Activated T-cell treated with anti-CD3 and anti-CD28 coated beads, Interleukin-2, amount 50 U/mL, for 4 hours (primary cell): ENCODE results near the gene VIPR2. TPM values are rescaled to one million over a fixed set of nuclear protein-coding genes. Genes with fewer than 3 reads are reported as not detected.
"Not testable (repeated sequence)": the region's sequence is repeated elsewhere in the genome, so short reads cannot be mapped to it uniquely, and the experiment has no call there.

Experiments used
- ATAC-seq, 2 donors: fragments of 200-7000 bp; cut with Tn5 transposase; one replicate each; pipeline ENCODE4 v1.10.0; 2021
- DNase-seq: peaks from one replicate; pipeline ENCODE4 v3.0.0-alpha.2; 2020
- H3K27me3 Mint-ChIP-seq: one replicate; pipeline ENCODE4 v1.8.0; 2021; ENCODE audit warnings: low read depth, mixed read lengths
- H3K36me3 Mint-ChIP-seq: one replicate; pipeline ENCODE4 v1.8.0; 2022; ENCODE audit warnings: mixed read lengths; ENCODE audit not compliant: insufficient read depth
- H3K4me1 Mint-ChIP-seq: one replicate; pipeline ENCODE4 v1.8.0; 2021; ENCODE audit warnings: low read depth, mixed read lengths
- H3K4me3 Mint-ChIP-seq: one replicate; pipeline ENCODE4 v1.8.0; 2021; ENCODE audit warnings: mild to moderate bottlenecking, moderate library complexity, mixed read lengths
- H3K9me3 Mint-ChIP-seq: one replicate; pipeline ENCODE4 v1.8.0; 2021; ENCODE audit warnings: mixed read lengths
- total RNA-seq, 3 donors: library from RNA; stranded (reverse); gene quantifications; one replicate each; pipeline ENCODE4 v1.2.1, GENCODE V29; 2021

VIPR2 gene, protein sequence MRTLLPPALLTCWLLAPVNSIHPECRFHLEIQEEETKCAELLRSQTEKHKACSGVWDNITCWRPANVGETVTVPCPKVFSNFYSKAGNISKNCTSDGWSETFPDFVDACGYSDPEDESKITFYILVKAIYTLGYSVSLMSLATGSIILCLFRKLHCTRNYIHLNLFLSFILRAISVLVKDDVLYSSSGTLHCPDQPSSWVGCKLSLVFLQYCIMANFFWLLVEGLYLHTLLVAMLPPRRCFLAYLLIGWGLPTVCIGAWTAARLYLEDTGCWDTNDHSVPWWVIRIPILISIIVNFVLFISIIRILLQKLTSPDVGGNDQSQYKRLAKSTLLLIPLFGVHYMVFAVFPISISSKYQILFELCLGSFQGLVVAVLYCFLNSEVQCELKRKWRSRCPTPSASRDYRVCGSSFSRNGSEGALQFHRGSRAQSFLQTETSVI
- total RNA-seq: under 1 TPM; 0.14 to 0.30 (median 0.26) TPM

DNA sequence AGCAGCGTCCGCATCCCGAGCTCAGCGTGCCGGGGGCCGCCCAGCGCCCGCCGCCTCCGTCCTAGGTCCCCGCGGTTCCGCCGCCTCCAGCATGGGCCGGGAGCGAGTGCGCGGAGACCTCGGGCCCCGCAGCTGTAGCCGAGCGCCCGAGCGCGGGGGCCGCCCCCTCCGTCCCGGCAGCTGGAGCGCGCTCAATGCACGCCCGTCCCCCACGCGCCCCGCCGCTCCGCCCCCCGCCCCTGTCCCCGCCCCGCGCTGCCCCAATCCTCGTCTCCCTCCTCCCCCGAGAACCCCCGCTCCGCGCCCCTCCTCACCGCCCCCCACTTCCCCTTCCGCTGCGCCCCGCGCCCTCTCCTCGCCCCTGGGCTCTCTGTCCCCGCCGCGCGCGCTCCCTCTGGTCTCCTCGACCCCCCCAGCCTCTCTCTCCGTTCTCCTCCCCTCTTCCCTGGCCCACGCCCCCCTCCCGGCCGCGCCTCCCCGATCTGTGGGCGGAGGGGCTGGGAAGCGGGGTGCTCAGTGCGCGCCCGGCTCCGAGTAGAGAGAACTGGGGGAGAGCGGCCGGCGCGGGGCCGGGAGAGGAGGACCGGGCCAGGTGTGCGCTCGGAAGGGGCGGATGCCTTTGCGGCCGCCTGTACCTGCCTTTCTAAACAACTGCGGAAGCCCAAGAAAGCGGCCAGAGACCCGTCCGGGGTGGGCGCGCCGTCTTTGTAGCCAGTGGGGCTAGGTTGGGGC is at the start of gene VIPR2:
Gene VIPR2 (minus strand): TSS at position 110 of the 732 bp plus-strand sequence. CDS start 96 bp downstream, at position 14.
- peaks cover 44% of the 10 kb centered on the region for H3K27me3 Mint-ChIP-seq
- peaks cover 3% of the 10 kb centered on the region for H3K4me1 Mint-ChIP-seq
- peak; percentile 20 for DNase-seq
- H3K9me3 Mint-ChIP-seq: no peaks in the 10 kb centered on the region
- peak; percentile 72 to 73 for ATAC-seq
- H3K4me3 Mint-ChIP-seq: peak within 1 kb of the TSS; percentile 68
- no peaks in the 10 kb centered on the region for H3K36me3 Mint-ChIP-seq

DNA sequence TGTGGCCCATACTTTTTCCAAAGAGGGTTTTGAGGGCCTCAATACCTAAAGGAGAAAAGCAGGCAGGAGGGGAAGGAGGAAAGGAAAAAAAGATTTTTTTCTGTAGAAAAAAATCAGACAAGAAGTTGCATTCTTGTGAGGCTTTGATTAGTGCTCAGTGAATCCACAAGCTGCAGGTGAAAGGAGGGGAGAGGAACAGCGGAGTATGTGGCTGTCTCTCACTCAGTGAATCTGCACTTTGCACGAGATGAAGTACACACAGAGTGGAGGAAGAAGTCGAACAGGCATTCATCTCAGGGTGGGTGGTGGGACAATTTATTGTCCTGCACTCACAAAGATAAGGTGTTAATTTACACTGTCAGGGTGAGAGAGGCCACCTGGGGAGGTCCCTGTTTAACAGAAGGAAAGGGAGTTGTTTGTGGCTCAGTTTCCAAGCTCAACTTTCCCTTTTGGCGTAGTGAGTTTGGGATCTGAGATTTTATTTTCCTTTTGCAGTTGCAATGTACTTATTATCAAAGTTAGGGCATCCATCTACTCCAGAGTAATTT is 49.0 kb upstream of the VIPR2 start:
- H3K4me1 Mint-ChIP-seq: peaks cover 49% of the 10 kb centered on the region
- no peak for ATAC-seq

DNA sequence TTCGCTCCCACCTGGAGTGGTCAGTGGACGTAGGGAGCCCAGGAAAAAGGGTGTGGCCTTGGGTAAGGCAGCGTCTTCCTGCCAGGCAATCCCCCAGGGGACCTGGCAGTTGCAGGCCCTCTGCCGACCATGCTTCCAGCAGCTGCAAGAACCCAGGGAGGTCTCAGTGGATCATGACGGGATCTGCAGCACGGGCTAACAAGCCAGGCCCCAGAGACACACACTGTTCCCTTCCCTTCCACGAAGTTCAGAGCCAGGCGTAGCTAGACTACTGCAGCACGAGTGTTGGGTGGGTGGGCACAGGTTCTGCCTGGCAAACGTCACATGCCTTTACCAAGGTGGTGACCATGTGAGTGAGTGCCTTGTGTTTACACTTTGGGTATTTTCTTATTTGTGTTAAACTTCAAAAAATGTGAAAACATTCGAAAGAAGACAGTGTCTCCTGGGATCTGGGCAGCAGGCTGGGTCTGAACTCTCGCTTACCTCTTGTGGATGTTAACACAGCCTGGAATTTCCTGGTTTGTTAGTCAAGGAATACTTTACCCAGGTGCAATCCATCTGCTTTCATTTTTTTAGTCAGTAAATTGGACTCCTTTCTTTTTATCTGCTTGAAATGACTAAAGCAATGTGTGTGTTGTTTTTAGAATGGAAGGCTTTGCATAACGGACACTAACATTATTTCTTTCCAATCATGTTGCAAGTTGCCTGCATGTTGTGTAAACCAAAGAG is 48.2 kb upstream of the VIPR2 start:
- Mint-ChIP-seq H3K4me1 (peaks cover 41% of the 10 kb centered on the region), H3K4me3 (no peak overlapping the region), H3K27me3 (no peaks in the 10 kb centered on the region), H3K9me3 (peaks cover 10% of the 10 kb centered on the region), H3K36me3 (no peaks in the 10 kb centered on the region)
- ATAC-seq: no peak
- DNase-seq: no peak

More for the DNA sequence above, 49.0 kb upstream of the VIPR2 start:
- Mint-ChIP-seq H3K36me3 (no peaks in the 10 kb centered on the region), H3K27me3 (no peaks in the 10 kb centered on the region), H3K4me3 (no peak overlapping the region), H3K9me3 (peaks cover 7% of the 10 kb centered on the region)
- DNase-seq: no peak

DNA sequence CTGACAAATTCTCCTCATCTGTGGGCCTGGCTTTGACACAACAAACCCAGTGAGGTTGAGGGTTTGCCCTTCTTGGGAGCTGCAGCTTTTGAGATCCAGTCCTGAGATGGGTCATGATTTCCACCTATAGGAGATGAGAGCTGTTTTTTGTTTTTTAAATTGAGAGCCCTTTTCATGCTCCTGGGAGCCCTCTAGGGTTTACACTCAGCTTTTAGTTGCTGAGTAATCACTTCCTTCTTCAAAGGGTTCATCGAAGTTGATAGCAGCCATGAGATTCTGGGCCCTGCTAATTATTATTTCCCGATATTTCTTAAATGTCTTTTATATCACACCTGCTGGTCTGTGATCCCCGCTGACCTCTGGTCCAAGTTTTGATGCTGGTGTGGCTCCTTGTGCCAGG is 47.3 kb upstream of the VIPR2 start:
- Mint-ChIP-seq H3K27me3 (no peaks in the 10 kb centered on the region), H3K4me3 (no peak overlapping the region), H3K9me3 (peaks cover 10% of the 10 kb centered on the region), H3K36me3 (no peaks in the 10 kb centered on the region), H3K4me1 (peaks cover 33% of the 10 kb centered on the region)
- ATAC-seq (no peak), DNase-seq (no peak)

DNA sequence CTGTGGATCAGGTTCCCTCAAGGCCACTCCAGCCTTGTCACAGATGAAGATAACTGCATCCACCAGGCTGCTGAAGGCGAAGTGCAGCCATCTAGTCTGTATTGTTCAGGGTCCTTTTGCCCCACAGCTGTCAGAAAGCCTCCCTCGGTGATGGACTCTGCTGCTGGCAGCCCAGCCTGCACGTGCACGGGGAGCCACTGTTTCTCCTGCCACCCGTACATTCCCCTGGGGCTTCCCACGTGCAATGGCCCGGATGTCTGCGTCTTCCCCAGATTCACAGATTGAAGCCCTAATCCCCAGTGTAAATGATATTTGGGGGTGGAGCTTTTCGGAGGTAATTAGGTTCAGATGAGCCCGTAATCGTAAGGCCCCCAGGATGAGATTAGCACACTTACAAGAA is 46.6 kb upstream of the VIPR2 start:
- DNase-seq (no peak), ATAC-seq (no peak)
- Mint-ChIP-seq H3K27me3 (peaks cover 4% of the 10 kb centered on the region), H3K9me3 (peaks cover 15% of the 10 kb centered on the region), H3K4me3 (no peak overlapping the region), H3K36me3 (no peaks in the 10 kb centered on the region), H3K4me1 (peaks cover 26% of the 10 kb centered on the region)

DNA sequence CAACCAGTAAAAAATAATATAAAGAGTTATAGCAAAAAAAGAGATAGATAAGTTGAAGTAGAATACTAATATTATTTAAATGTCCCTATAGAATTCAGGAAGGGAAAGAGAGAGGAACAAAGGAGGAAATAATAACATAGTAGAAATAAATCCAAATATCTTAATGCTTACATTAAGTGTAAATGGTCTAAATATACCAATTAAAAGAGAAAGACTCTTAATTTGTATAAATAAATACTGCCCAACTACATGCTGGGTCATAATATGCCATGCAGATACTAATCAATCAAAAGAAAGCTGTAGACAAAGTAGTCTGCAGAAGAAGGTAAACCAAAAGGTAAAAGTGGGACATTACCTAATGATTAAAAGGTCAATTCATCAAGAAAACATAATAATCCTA is 43.3 kb upstream of the VIPR2 start:
- Mint-ChIP-seq H3K4me1 (peaks cover under 1% of the 10 kb centered on the region), H3K27me3 (peaks cover 20% of the 10 kb centered on the region), H3K4me3 (no peak overlapping the region), H3K36me3 (no peaks in the 10 kb centered on the region), H3K9me3 (peaks cover 19% of the 10 kb centered on the region)
- no peak for DNase-seq
- no peak for ATAC-seq

DNA sequence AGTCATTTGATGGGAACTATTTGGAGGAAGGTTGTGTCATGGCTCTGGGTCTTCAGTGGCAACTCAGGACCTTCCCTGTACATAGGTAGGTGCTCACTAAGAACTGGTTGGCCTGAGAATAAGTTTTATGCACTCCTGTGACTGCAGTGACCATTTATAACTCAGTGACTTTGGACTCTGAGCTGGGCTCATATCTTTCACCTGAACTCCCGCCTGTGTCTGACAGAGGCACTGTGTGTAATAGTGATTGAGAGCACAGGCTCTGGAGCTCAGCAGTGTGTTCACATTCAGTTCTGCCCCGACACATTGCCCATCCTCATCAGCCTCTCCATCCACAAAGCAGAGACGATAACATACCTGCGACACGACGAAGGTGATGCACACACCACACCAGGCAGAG is 34.6 kb upstream of the VIPR2 start:
- Mint-ChIP-seq H3K27me3 (peaks cover 5% of the 10 kb centered on the region), H3K4me1 (peaks cover 11% of the 10 kb centered on the region), H3K9me3 (peaks cover 16% of the 10 kb centered on the region), H3K36me3 (no peaks in the 10 kb centered on the region), H3K4me3 (no peak overlapping the region)
- DNase-seq (no peak), ATAC-seq (no peak)

DNA sequence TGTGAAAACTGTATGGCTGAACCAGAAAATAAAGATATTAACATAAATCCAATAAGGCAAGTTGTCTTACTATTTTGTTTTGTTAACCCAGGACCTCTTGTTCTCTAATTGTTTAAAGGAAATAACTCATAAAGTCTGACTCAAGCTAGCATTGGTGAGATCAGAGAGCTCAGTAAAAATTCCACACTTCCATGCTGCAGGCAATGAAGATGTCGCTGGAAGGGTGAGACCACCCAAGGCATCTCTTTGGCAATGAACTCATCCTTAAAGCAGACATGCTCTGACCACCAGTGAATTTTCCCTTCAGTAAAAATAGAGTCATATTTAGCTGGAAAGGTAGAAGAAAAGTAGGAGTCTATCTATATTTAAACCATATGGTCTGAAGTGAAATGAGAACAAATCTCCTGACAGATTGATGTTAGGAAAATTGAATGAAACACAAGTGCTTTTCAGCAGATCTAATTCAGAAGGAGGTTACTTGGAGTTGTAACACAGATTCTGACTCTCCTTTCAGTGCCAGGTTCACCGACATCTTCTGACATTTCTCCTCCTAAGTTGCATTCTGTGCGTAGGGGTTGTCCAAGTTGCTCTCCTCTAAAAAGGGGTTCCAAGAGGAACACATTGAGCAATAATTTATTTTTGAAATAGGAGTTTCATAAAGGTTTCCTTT is 32.8 kb upstream of the VIPR2 start:
- Mint-ChIP-seq H3K4me1 (peaks cover 18% of the 10 kb centered on the region), H3K4me3 (no peak overlapping the region), H3K36me3 (no peaks in the 10 kb centered on the region), H3K9me3 (peaks cover 21% of the 10 kb centered on the region), H3K27me3 (no peaks in the 10 kb centered on the region)
- DNase-seq: no peak
- no peak for ATAC-seq

DNA sequence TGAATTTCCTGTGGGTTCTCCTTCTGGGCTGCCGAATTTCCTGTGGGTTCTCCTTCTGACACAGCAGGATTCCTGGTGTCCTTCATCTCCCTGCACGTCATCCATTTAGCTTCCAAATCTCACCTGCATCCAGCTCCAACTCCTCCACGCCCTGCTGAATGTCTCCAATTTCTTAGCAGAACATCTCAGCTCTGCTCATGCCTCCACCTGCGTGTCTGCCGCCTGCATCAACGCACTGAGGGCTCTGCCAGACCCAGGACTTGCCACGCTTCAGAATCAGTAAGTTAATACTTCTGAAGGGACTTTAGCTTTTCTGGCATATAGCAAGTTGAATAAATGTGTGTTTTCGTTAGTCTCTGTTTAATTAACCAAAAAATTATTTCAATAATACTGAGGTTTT is 31.1 kb upstream of the VIPR2 start:
- Mint-ChIP-seq H3K27me3 (no peaks in the 10 kb centered on the region), H3K4me3 (no peak overlapping the region), H3K4me1 (peaks cover 18% of the 10 kb centered on the region), H3K36me3 (no peaks in the 10 kb centered on the region), H3K9me3 (peaks cover 21% of the 10 kb centered on the region)
- ATAC-seq: no peak
- no peak for DNase-seq

DNA sequence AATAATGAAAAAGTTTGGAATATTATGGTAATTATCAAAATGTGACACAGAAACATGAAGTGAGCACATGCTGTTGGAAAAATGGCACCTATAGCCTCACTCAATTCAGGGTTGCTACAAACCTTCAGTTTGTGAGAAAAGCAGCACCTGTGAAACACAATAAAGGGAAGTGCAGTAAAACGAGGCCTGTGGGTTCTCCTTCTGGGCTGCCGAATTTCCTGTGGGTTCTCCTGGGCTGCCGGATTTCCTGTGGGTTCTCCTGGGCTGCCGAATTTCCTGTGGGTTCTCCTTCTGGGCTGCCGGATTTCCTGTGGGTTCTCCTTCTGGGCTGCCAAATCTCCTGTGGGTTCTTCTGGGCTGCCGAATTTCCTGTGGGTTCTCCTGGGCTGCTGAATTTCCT is 30.4 kb upstream of the VIPR2 start:
- H3K27me3 Mint-ChIP-seq, ATAC-seq, H3K36me3 Mint-ChIP-seq, DNase-seq, H3K4me3 Mint-ChIP-seq: not testable (repeated sequence)
- peaks cover 18% of the 10 kb centered on the region for H3K4me1 Mint-ChIP-seq
- peaks cover 17% of the 10 kb centered on the region for H3K9me3 Mint-ChIP-seq

DNA sequence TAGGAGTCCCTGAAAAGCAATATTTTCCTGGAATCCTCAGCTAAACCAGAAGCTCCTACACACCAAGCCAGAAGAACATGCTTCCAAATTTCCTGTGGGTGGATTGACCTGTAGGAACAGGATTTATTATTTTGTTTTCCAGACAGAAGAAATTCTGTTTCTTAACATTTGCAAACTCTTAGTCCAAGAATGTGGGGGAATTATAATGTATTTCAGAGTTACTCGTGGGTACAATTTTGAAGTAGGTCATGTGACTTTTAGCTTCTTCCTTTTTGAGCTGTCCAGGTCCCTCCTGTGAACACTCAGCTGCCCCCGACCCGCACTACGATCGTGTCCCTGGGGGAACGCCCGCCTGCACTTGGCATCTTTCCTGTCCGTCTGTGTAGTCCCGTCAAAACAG is 27.7 kb upstream of the VIPR2 start:
- H3K36me3 Mint-ChIP-seq: no peaks in the 10 kb centered on the region
- ATAC-seq (no peak), DNase-seq (no peak)
- no peaks in the 10 kb centered on the region for H3K27me3 Mint-ChIP-seq
- H3K4me3 Mint-ChIP-seq: no peak overlapping the region
- H3K4me1 Mint-ChIP-seq: peaks cover 18% of the 10 kb centered on the region
- H3K9me3 Mint-ChIP-seq: peaks cover 17% of the 10 kb centered on the region

DNA sequence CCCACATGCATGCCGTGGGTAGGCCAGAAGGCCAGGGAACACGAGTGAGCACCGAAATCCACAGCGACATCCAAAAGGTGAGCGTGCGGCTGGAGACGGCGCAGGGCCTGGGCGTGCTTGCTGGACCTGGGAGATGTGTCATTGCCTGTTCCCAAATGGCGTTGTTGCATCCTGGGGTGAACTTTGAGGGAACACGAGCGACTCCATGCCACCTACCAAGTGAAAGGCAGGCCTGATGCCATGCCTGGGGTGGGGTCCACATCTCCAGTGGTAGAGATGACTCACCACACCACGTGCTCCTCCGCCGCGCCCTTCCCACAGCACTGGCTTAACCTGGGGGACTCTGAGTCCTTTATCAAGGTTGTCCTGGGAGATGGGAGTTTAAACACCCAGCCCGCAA is 24.7 kb upstream of the VIPR2 start:
- no peak overlapping the region for H3K4me3 Mint-ChIP-seq
- peaks cover 8% of the 10 kb centered on the region for H3K9me3 Mint-ChIP-seq
- H3K36me3 Mint-ChIP-seq: no peaks in the 10 kb centered on the region
- H3K27me3 Mint-ChIP-seq: no peaks in the 10 kb centered on the region
- no peak for DNase-seq
- peaks cover 9% of the 10 kb centered on the region for H3K4me1 Mint-ChIP-seq
- no peak for ATAC-seq

DNA sequence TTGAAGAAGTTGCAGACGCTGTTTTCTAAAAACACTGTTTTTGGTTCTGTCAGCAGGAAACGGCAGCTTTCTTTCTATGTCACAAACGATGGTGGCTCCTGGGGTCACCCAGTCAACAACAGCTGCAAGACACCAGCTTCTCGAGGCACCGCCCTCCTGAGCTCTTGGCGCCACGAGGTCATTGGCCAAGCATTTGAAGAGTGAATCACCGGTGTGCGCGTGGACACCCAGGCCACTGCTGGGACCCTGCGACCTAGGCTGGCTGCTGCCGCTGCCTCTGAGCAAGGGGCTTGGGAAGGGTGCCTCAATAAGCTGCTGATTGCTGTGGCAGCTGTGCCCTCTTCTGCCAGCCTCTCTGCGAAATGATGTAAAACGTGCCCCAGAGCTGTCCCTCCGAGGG is 22.5 kb upstream of the VIPR2 start:
- Mint-ChIP-seq H3K4me3 (no peak overlapping the region), H3K27me3 (no peaks in the 10 kb centered on the region), H3K9me3 (no peaks in the 10 kb centered on the region), H3K36me3 (no peaks in the 10 kb centered on the region), H3K4me1 (no peaks in the 10 kb centered on the region)
- no peak for ATAC-seq
- DNase-seq: no peak

DNA sequence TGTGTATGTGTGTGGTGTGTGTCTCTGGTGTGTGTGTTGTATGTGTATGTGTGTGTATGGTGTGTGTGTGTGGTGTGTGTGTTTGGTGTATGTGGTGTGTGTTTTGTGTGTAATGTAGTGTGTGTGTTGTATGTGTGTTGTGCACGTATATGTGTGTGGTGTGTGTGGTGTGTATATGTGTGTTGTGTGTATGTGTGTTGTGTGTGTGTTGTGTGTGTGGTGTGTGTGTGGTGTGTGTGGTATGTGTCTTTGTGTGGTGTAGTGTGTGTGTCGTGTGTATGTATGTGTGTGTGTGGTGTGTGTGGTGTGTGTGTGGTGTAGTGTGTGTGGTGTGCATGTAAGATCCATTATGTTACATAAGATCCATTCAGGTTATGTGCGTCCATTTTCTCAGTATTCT is 21.9 kb upstream of the VIPR2 start:
- H3K4me1 Mint-ChIP-seq: no peaks in the 10 kb centered on the region
- H3K9me3 Mint-ChIP-seq: no peaks in the 10 kb centered on the region
- no peak for ATAC-seq
- H3K4me3 Mint-ChIP-seq: no peak overlapping the region
- no peak for DNase-seq
- H3K36me3 Mint-ChIP-seq: no peaks in the 10 kb centered on the region
- no peaks in the 10 kb centered on the region for H3K27me3 Mint-ChIP-seq
